ENCODE measurements around the gene UBB. TPM values are rescaled to one million over a fixed set of nuclear protein-coding genes. Genes with fewer than 3 reads are reported as not detected.

Gene UBB
- total and polyA plus RNA-seq, 2 experiments from 2014 or later = 1,467 to 1,854 TPM

- TF ChIP-seq, protein P1, sequence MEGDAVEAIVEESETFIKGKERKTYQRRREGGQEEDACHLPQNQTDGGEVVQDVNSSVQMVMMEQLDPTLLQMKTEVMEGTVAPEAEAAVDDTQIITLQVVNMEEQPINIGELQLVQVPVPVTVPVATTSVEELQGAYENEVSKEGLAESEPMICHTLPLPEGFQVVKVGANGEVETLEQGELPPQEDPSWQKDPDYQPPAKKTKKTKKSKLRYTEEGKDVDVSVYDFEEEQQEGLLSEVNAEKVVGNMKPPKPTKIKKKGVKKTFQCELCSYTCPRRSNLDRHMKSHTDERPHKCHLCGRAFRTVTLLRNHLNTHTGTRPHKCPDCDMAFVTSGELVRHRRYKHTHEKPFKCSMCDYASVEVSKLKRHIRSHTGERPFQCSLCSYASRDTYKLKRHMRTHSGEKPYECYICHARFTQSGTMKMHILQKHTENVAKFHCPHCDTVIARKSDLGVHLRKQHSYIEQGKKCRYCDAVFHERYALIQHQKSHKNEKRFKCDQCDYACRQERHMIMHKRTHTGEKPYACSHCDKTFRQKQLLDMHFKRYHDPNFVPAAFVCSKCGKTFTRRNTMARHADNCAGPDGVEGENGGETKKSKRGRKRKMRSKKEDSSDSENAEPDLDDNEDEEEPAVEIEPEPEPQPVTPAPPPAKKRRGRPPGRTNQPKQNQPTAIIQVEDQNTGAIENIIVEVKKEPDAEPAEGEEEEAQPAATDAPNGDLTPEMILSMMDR (IDR thresholded peaks at IDR 0.05; ENCODE audit: low read depth, low read length) = no peak
- peak in 1 of 2 donors; percentile 86 for DNase-seq (ENCODE audit: low read depth in 1 of 2, low spot score in 1 of 2)
- no peaks in the 10 kb centered on the region for H3K36me3 ChIP-seq
- no peaks in the 10 kb centered on the region for H3K9me3 ChIP-seq (ENCODE audit: low read depth)
- no peak overlapping the region for H3K4me3 ChIP-seq
- H3K27ac ChIP-seq = no peak overlapping the region
- no peaks in the 10 kb centered on the region for H3K4me1 ChIP-seq (ENCODE audit: low read depth)
- H3K27me3 ChIP-seq = no peaks in the 10 kb centered on the region
These were observed 6.5 kb upstream of the UBB start for GRCh38 chr17:16374146-16374938.

DNA sequence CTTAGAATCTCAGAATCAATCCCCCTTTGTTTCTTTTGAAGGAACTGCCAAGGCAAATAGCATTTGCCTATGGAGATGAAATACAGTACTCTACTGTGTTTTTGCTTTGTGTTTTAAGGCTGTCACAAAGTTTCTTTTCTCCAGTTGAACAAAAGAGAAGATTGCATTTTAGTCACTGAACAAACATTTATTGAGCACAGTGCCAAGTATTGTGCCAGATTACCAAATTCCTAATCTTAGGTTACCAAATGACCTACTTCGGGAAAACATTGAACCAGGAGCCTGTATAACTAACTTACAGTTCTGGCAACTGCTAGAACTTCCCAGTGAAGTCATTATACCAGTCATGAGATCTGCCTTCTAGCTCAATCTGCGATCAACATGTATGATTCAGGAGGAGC lies 3.0 kb upstream of the UBB start:
- H3K9me3 ChIP-seq (ENCODE audit: low read depth) = no peaks in the 10 kb centered on the region
- DNase-seq (ENCODE audit: low read depth in 1 of 2, low spot score in 1 of 2) = peak in 1 of 2 donors; percentile 65
- H3K27ac ChIP-seq = no peak overlapping the region
- peaks cover 10% of the 10 kb centered on the region for H3K36me3 ChIP-seq
- no peaks in the 10 kb centered on the region for H3K4me1 ChIP-seq (ENCODE audit: low read depth)
- no peak overlapping the region for H3K4me3 ChIP-seq
- no peaks in the 10 kb centered on the region for H3K27me3 ChIP-seq
- TF ChIP-seq, protein P1 (IDR thresholded peaks at IDR 0.05; ENCODE audit: low read depth, low read length) = no peak

- no peak for DNase-seq (ENCODE audit: low read depth in 1 of 2, low spot score in 1 of 2)
- H3K36me3 ChIP-seq = peaks cover 12% of the 10 kb centered on the region
- H3K4me1 ChIP-seq (ENCODE audit: low read depth) = no peaks in the 10 kb centered on the region
- TF ChIP-seq, protein P1 (IDR thresholded peaks at IDR 0.05; ENCODE audit: low read depth, low read length) = no peak
- no peaks in the 10 kb centered on the region for H3K27me3 ChIP-seq
- no peak overlapping the region for H3K27ac ChIP-seq
- H3K4me3 ChIP-seq = no peak overlapping the region
- H3K9me3 ChIP-seq (ENCODE audit: low read depth) = no peaks in the 10 kb centered on the region
These were observed 2.1 kb upstream of the UBB start for GRCh38 chr17:16378636-16379282.

GRCh38 chr17:16379654-16380053 lies 1.2 kb upstream of the UBB start:
- TF ChIP-seq, protein P1 (IDR thresholded peaks at IDR 0.05; ENCODE audit: low read depth, low read length) = no peak
- no peak for DNase-seq (ENCODE audit: low read depth in 1 of 2, low spot score in 1 of 2)
- Histone ChIP-seq H3K36me3 (peaks cover 12% of the 10 kb centered on the region), H3K4me1 (ENCODE audit: low read depth) (no peaks in the 10 kb centered on the region), H3K27ac (no peak overlapping the region), H3K27me3 (no peaks in the 10 kb centered on the region), H3K9me3 (ENCODE audit: low read depth) (no peaks in the 10 kb centered on the region), H3K4me3 (no peak overlapping the region)

GRCh38 chr17:16381496-16381820 lies 567 bp downstream of the UBB start:
- peak overlapping the region; percentile 41 for H3K4me3 ChIP-seq
- H3K27ac ChIP-seq = peak overlapping the region; percentile 100
- TF ChIP-seq, protein P1 (IDR thresholded peaks at IDR 0.05; ENCODE audit: low read depth, low read length) = no peak
- no peaks in the 10 kb centered on the region for H3K27me3 ChIP-seq
- H3K4me1 ChIP-seq (ENCODE audit: low read depth) = no peaks in the 10 kb centered on the region
- DNase-seq (ENCODE audit: low read depth in 1 of 2, low spot score in 1 of 2) = peak in 1 of 2 donors; percentile 32
- H3K9me3 ChIP-seq (ENCODE audit: low read depth) = no peaks in the 10 kb centered on the region
- H3K36me3 ChIP-seq = peaks cover 12% of the 10 kb centered on the region
